Measurements from ENCODE around the gene NRIP1. TPM values are rescaled to one million over a fixed set of nuclear protein-coding genes. Genes with fewer than 3 reads are reported as not detected.

NRIP1 gene
- polyA plus RNA-seq, 3 donors: 4.3 to 28.2 (median 23.5) TPM

- Histone ChIP-seq H3K79me2 (ENCODE audit: insufficient read depth, low read length) (peaks cover 88% of the 10 kb centered on the region), H4K20me1 (ENCODE audit: insufficient read depth, low read length) (peaks cover 86% of the 10 kb centered on the region), H3K4me1 (ENCODE audit: control insufficient read depth in 1 of 2, insufficient read depth in 2 of 2, low read length in 2 of 2) (peaks cover 9 to 25% of the 10 kb centered on the region in 2 donors), H3K9ac (ENCODE audit: insufficient read depth, low read length, poor library complexity, severe bottlenecking) (no peak overlapping the region), H3K27ac (ENCODE audit: low read depth in 1 of 2, low read length in 2 of 2) (no peak overlapping the region), H3K27me3 (ENCODE audit: control insufficient read depth in 2 of 2, insufficient read depth in 2 of 2, low read length in 2 of 2) (no peaks in the 10 kb centered on the region), H2AFZ (ENCODE audit: insufficient read depth, low read depth, low read length, poor library complexity, severe bottlenecking) (no peak overlapping the region), H3K9me3 (replicated peaks in 1 of 2; ENCODE audit: control insufficient read depth in 1 of 2, insufficient read depth in 1 of 2, low read length in 2 of 2) (no peaks in the 10 kb centered on the region), H3K4me3 (replicated peaks in 1 of 3; ENCODE audit: low read depth in 2 of 3, low read length in 3 of 3) (no peak overlapping the region), H3K36me3 (replicated peaks in 1 of 2; ENCODE audit: control insufficient read depth in 1 of 2, insufficient read depth in 2 of 2, low read length in 2 of 2) (peaks cover 3 to 29% of the 10 kb centered on the region in 2 donors), H3K4me2 (replicated peaks; ENCODE audit: extremely low read depth, low read length, poor library complexity, severe bottlenecking) (peak overlapping the region; percentile 40)
- intact Hi-C loops (cut with micrococcal nuclease): no loop called here
- no peak for TF ChIP-seq CTCF (IDR thresholded peaks at IDR 0.05)
- H3K27ac Mint-ChIP-seq: peak overlapping the region in 3 of 7 donors; percentile 33 to 50 (median 43)
- WGBS (ENCODE audit: insufficient coverage): no CpG with 5 or more reads among the region's 3 CpGs
- no peaks in the 10 kb centered on the region for H3K27me3 Mint-ChIP-seq (ENCODE audit: low read depth in 3 of 3)
- no peak overlapping the region for H3K4me3 Mint-ChIP-seq
- H3K36me3 Mint-ChIP-seq: peaks cover 33 to 37% of the 10 kb centered on the region in 2 donors
- H3K4me1 Mint-ChIP-seq: peaks cover 22% of the 10 kb centered on the region
- peaks cover 0 to 4% (median 0%) of the 10 kb centered on the region in 7 donors for H3K9me3 Mint-ChIP-seq
- peak; percentile 33 to 49 (median 38) for DNase-seq
These were observed 36.6 kb downstream of the NRIP1 start for GRCh38 chr21:15028186-15028585.

GRCh38 chr21:15027056-15027455, 37.7 kb downstream of the NRIP1 start:
- Histone ChIP-seq H4K20me1 (ENCODE audit: insufficient read depth, low read length) (peaks cover 90% of the 10 kb centered on the region), H3K9me3 (replicated peaks in 1 of 2; ENCODE audit: control insufficient read depth in 1 of 2, insufficient read depth in 1 of 2, low read length in 2 of 2) (no peaks in the 10 kb centered on the region), H3K4me1 (ENCODE audit: control insufficient read depth in 1 of 2, insufficient read depth in 2 of 2, low read length in 2 of 2) (peaks cover 9 to 25% of the 10 kb centered on the region in 2 donors), H3K4me3 (replicated peaks in 1 of 3; ENCODE audit: low read depth in 2 of 3, low read length in 3 of 3) (no peak overlapping the region), H2AFZ (ENCODE audit: insufficient read depth, low read depth, low read length, poor library complexity, severe bottlenecking) (no peak overlapping the region), H3K27me3 (ENCODE audit: control insufficient read depth in 2 of 2, insufficient read depth in 2 of 2, low read length in 2 of 2) (no peaks in the 10 kb centered on the region), H3K79me2 (ENCODE audit: insufficient read depth, low read length) (peaks cover 89% of the 10 kb centered on the region), H3K36me3 (replicated peaks in 1 of 2; ENCODE audit: control insufficient read depth in 1 of 2, insufficient read depth in 2 of 2, low read length in 2 of 2) (peaks cover 3 to 18% of the 10 kb centered on the region in 2 donors), H3K9ac (ENCODE audit: insufficient read depth, low read length, poor library complexity, severe bottlenecking) (no peak overlapping the region), H3K4me2 (replicated peaks; ENCODE audit: extremely low read depth, low read length, poor library complexity, severe bottlenecking) (no peak overlapping the region), H3K27ac (ENCODE audit: low read depth in 1 of 2, low read length in 2 of 2) (no peak overlapping the region)
- Mint-ChIP-seq H3K27ac (peak overlapping the region in 1 of 7 donors; percentile 15), H3K36me3 (peaks cover 27 to 38% of the 10 kb centered on the region in 2 donors), H3K4me3 (peak overlapping the region in 1 of 2 donors; percentile 30), H3K9me3 (peaks cover 0 to 4% (median 0%) of the 10 kb centered on the region in 7 donors), H3K4me1 (peaks cover 22% of the 10 kb centered on the region), H3K27me3 (ENCODE audit: low read depth in 3 of 3) (no peaks in the 10 kb centered on the region)
- no CpG with 5 or more reads among the region's 5 CpGs for WGBS (ENCODE audit: insufficient coverage)
- TF ChIP-seq CTCF (IDR thresholded peaks at IDR 0.05): no peak
- DNase-seq: no peak
- intact Hi-C loops (cut with micrococcal nuclease): no loop called here

All from CD14-positive monocyte (primary cell).